Fibroblast of villous mesenchyme (primary cell): ENCODE results near the gene C9orf153. TPM values are rescaled to one million over a fixed set of nuclear protein-coding genes. Genes with fewer than 3 reads are reported as not detected.

Experiments used
- DNase-seq: peaks from one replicate; pipeline ENCODE4 v3.0.0-alpha.2; 2010; ENCODE audit warnings: low read depth
- H3K4me3 ChIP-seq: 2 replicates; pipeline ENCODE4 v1.5.1; 2011; ENCODE audit warnings: low read depth, mild to moderate bottlenecking, low read length
- total RNA-seq: library from RNA; depleted of rRNA; stranded (reverse); fragments of >200 nt; gene quantifications from 2 replicates; pipeline ENCODE4 v1.2.3, GENCODE V29; 2012
- TF ChIP-seq, protein P1 (sequence below): IDR thresholded peaks from 2 replicates; pipeline ENCODE4 v1.5.1; 2012; ENCODE audit warnings: low read depth, mild to moderate bottlenecking, low read length; ENCODE audit not compliant: insufficient read depth

C9orf153 gene
- total RNA-seq, 1 donor = not detected

DNA sequence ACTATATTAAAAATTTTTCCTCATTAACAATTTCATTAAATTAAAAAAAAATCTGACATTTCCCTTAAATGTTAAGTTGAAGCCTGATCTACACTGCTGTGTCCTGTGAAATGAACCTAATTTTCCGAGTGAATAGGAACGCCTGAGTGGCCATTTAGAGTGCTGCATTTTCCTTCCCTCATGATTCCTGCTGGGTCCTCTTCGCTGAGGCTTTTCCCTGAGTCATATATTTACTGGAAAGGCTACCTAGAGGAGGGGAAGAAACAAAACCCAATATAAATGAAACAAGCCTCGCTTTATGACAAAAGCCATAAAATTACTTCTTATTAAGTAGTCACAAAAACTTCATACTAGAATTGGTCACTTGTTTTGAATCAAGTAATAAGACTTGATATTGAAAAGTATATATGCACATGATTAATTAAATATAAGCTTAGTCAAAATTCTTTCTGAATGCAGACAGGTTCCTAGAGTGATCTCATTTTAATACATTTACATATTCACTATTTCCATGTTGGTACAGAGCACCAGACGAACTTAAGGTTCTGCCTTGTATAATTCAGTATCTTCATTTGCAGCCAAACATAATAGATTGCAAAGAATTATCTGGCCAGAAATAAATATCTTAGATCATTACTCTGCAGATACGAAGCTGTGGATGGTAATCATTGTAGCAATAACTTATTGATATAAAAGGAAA, 29.2 kb upstream of the C9orf153 start:
- TF ChIP-seq, protein P1, sequence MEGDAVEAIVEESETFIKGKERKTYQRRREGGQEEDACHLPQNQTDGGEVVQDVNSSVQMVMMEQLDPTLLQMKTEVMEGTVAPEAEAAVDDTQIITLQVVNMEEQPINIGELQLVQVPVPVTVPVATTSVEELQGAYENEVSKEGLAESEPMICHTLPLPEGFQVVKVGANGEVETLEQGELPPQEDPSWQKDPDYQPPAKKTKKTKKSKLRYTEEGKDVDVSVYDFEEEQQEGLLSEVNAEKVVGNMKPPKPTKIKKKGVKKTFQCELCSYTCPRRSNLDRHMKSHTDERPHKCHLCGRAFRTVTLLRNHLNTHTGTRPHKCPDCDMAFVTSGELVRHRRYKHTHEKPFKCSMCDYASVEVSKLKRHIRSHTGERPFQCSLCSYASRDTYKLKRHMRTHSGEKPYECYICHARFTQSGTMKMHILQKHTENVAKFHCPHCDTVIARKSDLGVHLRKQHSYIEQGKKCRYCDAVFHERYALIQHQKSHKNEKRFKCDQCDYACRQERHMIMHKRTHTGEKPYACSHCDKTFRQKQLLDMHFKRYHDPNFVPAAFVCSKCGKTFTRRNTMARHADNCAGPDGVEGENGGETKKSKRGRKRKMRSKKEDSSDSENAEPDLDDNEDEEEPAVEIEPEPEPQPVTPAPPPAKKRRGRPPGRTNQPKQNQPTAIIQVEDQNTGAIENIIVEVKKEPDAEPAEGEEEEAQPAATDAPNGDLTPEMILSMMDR = no peak
- no peak overlapping the region for H3K4me3 ChIP-seq
- no peak for DNase-seq

DNA sequence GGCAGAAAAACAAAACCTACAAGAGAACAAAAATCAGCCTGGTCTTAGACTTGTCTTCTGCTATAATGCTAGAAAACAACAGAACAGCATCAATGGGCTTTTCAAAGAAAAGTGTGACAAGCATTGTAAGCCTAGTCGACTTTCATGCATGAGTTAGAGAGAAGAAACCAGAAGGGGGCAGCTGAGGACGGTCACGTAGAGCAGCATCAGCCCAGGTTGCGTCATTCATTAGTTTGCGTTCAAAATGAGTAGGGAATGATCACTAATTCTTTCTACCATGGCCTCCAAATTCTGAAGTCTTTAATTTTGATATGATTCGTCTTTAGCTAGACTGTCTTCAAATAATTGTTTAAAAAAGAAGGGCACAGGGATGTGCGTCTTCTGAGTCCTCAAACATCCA, 27.6 kb upstream of the C9orf153 start:
- TF ChIP-seq, protein P1 = peak; percentile 52
- H3K4me3 ChIP-seq = no peak overlapping the region
- peak; percentile 70 for DNase-seq

DNA sequence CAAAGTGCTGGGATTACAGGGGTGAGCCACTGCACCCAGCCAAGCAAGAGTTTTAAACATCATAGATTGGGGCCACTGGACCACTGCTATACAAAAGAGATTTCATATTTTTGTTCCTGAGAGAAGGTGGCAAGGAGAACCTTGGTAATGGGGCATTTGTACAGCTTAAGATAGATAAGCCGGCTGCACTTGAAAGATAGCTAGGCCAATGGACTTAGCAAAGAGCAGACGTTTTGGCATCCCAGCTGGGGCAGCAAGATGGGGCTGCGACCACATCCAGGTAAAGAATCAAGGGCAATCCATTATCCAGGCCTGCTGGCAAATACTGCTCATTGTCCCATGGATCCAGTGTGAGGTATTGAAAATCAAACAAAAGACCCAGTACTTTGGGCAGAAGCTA, 26.8 kb upstream of the C9orf153 start:
- no peak for DNase-seq
- TF ChIP-seq, protein P1 = no peak
- H3K4me3 ChIP-seq = no peak overlapping the region

DNA sequence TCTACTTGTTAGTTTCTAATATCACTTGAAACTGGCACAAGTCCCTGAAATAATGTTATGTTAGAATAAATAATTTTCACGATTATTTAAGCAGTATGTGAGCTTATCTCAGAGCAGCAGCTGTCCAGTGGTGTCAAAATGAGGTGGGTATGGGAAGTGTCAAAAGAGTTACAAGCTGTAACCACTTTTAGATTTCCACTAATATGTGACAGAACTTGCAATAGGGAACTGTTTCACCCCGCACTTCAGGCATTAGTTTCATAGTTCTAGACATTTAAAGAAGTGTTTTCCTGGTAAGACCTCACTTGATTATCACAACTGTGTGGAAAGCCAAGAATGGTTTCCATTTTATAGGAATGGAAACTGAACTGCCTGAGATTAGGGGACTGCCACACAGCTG, 25.8 kb upstream of the C9orf153 start:
- no peak overlapping the region for H3K4me3 ChIP-seq
- DNase-seq = no peak
- TF ChIP-seq, protein P1 = no peak

DNA sequence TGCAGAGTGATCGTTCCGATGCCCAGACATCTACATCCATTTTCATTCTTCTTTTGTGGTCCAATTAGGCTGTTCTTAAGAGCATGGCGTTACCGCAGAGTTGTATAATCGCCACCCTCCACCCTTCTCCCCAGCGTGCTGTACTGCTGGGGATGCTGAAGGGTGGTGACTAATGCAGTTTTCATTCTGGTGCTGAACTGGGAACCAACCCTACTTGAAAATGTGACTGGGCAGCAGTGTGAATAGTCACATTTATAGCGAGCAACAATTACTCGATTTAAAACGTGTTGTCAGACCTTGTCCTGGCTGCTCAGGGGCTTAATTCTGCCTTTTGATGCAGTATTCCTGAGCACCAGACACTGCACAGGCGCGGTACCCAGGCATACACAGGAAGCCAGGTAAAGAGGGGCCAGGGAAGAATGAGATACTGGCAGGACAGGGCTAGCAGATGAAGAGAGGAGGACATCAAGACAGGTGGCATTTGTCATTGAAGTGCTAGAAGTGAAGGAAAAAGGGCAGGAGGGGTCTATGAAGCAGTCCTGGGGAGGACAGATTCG, 23.6 kb upstream of the C9orf153 start:
- DNase-seq = peak; percentile 86
- TF ChIP-seq, protein P1 = no peak
- peak overlapping the region; percentile 83 for H3K4me3 ChIP-seq

DNA sequence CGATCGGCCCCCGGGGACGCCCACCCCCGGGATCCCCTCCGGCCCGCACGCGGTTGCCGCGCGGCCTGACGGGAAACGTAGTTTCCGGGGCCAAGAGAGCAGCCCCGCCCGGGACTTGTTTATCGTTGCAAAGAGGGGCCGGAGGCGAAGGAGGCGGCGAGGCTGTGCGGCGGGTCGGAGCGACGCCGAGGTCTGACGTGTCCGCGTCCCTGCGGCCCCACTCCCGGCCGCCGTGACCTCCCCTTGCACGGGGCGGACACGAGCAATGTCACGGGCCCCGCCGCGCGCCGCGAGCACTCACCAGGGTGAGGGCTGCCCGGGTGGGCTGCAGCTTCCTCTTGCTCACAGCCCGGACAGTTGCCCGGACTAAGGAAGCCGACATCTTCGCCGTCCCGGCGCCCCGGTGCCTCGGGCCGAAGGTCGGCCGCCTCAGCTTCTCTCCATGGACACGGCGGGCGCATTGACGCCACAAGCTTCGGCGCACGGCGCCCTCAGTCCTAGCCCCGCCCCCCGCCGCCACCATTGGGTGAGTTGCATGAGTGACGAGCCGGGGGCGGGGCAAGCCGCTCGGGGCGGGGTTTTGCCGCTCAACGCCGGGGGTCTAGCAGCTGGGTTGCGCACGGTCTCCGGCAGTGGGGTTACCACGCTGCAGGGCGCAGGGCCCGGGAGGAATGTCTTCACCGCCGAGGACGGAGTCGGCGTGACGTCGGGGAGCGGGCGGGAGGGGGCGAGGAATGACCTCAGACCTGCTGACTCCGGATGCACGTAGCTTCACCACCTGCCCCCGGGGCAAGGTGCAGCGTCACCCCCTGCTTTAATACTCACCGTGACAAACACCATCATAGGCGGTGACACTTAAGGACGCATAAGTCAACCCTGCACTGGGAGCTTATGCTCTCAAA, 22.9 kb upstream of the C9orf153 start, which contains the start of gene ISCA1:
ISCA1 (minus strand) TSS at position 462 of the 902 bp plus-strand sequence; CDS start at position 382, 80 bp downstream.
- TF ChIP-seq, protein P1 = no peak

More for the DNA sequence above, 22.9 kb upstream of the C9orf153 start, which contains the start of gene ISCA1:
- DNase-seq = peak; percentile 94
- peak within 1 kb of the TSS; percentile 83 for H3K4me3 ChIP-seq
